GM12874 (cell line): ENCODE data around the gene GBA3.

Experiments
- CTCF ChIP-seq: IDR thresholded peaks from 2 replicates; pipeline ENCODE4 v1.5.1; 2011; ENCODE audit warnings: low read depth, mild to moderate bottlenecking, control low read depth, low read length, moderate library complexity; ENCODE audit not compliant: insufficient read depth

GBA3 gene

GRCh38 chr4:22857411-22857810 is 164.7 kb downstream of the GBA3 start:
- TF ChIP-seq CTCF: no peak

- no peak for TF ChIP-seq CTCF
These were observed 166.6 kb downstream of the GBA3 start for GRCh38 chr4:22859318-22859717.
